ENCODE results near the gene DGKQ.

The DGKQ gene

DNA sequence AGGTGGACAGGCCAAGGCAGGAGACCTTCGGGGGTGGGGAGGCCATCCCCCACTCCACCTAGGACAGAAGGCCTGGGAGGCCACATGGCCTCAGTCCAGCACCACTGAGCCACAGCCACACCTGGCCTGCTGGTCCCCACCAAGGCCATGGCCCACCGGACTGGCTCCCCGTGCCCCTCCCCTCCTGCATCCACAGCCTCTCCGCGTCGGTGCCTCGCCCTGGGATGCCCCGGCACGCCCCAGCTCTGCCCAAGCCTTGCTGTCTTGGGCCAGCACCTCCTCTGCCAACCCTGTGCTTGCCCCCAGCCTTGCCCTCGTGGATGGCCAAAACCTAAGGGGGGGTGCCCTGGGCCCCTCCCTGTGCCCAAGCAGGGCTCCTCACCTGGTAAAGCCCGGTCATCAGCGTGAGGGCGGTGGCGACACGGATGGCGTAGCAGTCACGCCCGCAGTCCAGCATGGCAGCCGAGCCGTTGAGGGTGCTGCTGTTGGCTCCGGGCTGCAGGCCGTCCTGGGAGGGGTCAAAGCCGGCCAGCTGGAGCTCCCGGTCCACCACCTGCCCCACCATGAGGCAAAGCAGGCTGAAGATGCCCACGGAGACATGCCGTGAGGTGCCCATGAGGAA is 17.5 kb upstream of the DGKQ start:
- Histone ChIP-seq H3F3A (ENCODE audit: insufficient read depth) (peaks cover 5% of the 10 kb centered on the region; the same call in 1 of the 2 replicates), H3K9ac (ENCODE audit: low read length) (no peak overlapping the region), H3K4me2 (ENCODE audit: low read depth, low read length, poor library complexity, severe bottlenecking) (no peak overlapping the region), H3K9me3 (ENCODE audit: insufficient read depth, low read length) (no peaks in the 10 kb centered on the region), H2AFZ (ENCODE audit: low read depth, low read length, severe bottlenecking) (no peak overlapping the region), H3K9me2 (replicated peaks; ENCODE audit: insufficient read depth, low read length) (no peaks in the 10 kb centered on the region), H3K27ac (ENCODE audit: low read depth, low read length) (no peak overlapping the region), H3K36me3 (ENCODE audit: low read length) (no peaks in the 10 kb centered on the region), H3K79me2 (ENCODE audit: insufficient read depth, low read length) (no peaks in the 10 kb centered on the region), H4K20me1 (ENCODE audit: low read depth, low read length) (no peaks in the 10 kb centered on the region), H3K27me3 (ENCODE audit: low read length) (no peaks in the 10 kb centered on the region), H3K4me3 (ENCODE audit: insufficient read depth, low read length, poor library complexity, severe bottlenecking) (no peak overlapping the region)
- TF ChIP-seq CTCF (IDR thresholded peaks at IDR 0.05; ENCODE audit: insufficient read depth, low read length, poor library complexity, severe bottlenecking) = no peak
- no peak for TF ChIP-seq EZH2phosphoT487 (conservative IDR thresholded peaks at IDR 0.05; ENCODE audit: low read length)

GRCh38 chr4:989722-990471 is 16.5 kb upstream of the DGKQ start:
- Histone ChIP-seq H3K9ac (ENCODE audit: low read length) (no peak overlapping the region), H3K79me2 (ENCODE audit: insufficient read depth, low read length) (no peaks in the 10 kb centered on the region), H3F3A (ENCODE audit: insufficient read depth) (peaks cover 5% of the 10 kb centered on the region; the same call in 1 of the 2 replicates), H3K27me3 (ENCODE audit: low read length) (no peaks in the 10 kb centered on the region), H3K9me2 (replicated peaks; ENCODE audit: insufficient read depth, low read length) (no peaks in the 10 kb centered on the region), H2AFZ (ENCODE audit: low read depth, low read length, severe bottlenecking) (no peak overlapping the region), H4K20me1 (ENCODE audit: low read depth, low read length) (no peaks in the 10 kb centered on the region), H3K9me3 (ENCODE audit: insufficient read depth, low read length) (no peaks in the 10 kb centered on the region), H3K4me3 (ENCODE audit: insufficient read depth, low read length, poor library complexity, severe bottlenecking) (no peak overlapping the region), H3K36me3 (ENCODE audit: low read length) (no peaks in the 10 kb centered on the region), H3K4me2 (ENCODE audit: low read depth, low read length, poor library complexity, severe bottlenecking) (no peak overlapping the region), H3K27ac (ENCODE audit: low read depth, low read length) (no peak overlapping the region)
- no peak for TF ChIP-seq CTCF (IDR thresholded peaks at IDR 0.05; ENCODE audit: insufficient read depth, low read length, poor library complexity, severe bottlenecking)
- no peak for TF ChIP-seq EZH2phosphoT487 (conservative IDR thresholded peaks at IDR 0.05; ENCODE audit: low read length)

GRCh38 chr4:988726-989721 is 15.7 kb upstream of the DGKQ start:
- Histone ChIP-seq H3K36me3 (ENCODE audit: low read length) (no peaks in the 10 kb centered on the region), H3K27ac (ENCODE audit: low read depth, low read length) (no peak overlapping the region), H3K79me2 (ENCODE audit: insufficient read depth, low read length) (no peaks in the 10 kb centered on the region), H3K4me2 (ENCODE audit: low read depth, low read length, poor library complexity, severe bottlenecking) (no peak overlapping the region), H4K20me1 (ENCODE audit: low read depth, low read length) (no peaks in the 10 kb centered on the region), H3K9me3 (ENCODE audit: insufficient read depth, low read length) (no peaks in the 10 kb centered on the region), H3K9ac (ENCODE audit: low read length) (no peak overlapping the region), H2AFZ (ENCODE audit: low read depth, low read length, severe bottlenecking) (no peak overlapping the region), H3K27me3 (ENCODE audit: low read length) (no peaks in the 10 kb centered on the region), H3K4me3 (ENCODE audit: insufficient read depth, low read length, poor library complexity, severe bottlenecking) (no peak overlapping the region), H3K9me2 (replicated peaks; ENCODE audit: insufficient read depth, low read length) (no peaks in the 10 kb centered on the region), H3F3A (ENCODE audit: insufficient read depth) (peaks cover 5% of the 10 kb centered on the region; the same call in 1 of the 2 replicates)
- no peak for TF ChIP-seq CTCF (IDR thresholded peaks at IDR 0.05; ENCODE audit: insufficient read depth, low read length, poor library complexity, severe bottlenecking)
- no peak for TF ChIP-seq EZH2phosphoT487 (conservative IDR thresholded peaks at IDR 0.05; ENCODE audit: low read length)

All from SU-DHL-6 (cell line).